Urinary bladder (tissue), 4 donors: ENCODE data around the gene RXRA. TPM values are rescaled to one million over a fixed set of nuclear protein-coding genes. Genes with fewer than 3 reads are reported as not detected.

Experiments used
- DNase-seq: peaks from one replicate; pipeline ENCODE4 v3.0.0-alpha.2; 2015; ENCODE audit errors: extremely low spot score
- H3K27ac ChIP-seq: one replicate; pipeline ENCODE4 v1.5.1; 2013; ENCODE audit warnings: low read depth, mild to moderate bottlenecking, moderate library complexity
- H3K36me3 ChIP-seq: one replicate; pipeline ENCODE4 v1.6.1; 2013; ENCODE audit warnings: mild to moderate bottlenecking, moderate library complexity; ENCODE audit not compliant: insufficient read depth
- H3K4me1 ChIP-seq: one replicate; pipeline ENCODE4 v1.6.1; 2013; ENCODE audit warnings: mild to moderate bottlenecking, moderate library complexity; ENCODE audit not compliant: insufficient read depth
- H3K4me3 ChIP-seq: one replicate; pipeline ENCODE4 v1.5.1; 2013; ENCODE audit warnings: low read depth, low read length
- WGBS: extraction: QIAGEN DNeasy Blood & Tissue Kit; methylation state at CpG from one replicate; pipeline ENCODE4 v1.1.7; 2013; 5-methylcytosine and 5-hydroxymethylcytosine counted together
- polyA plus RNA-seq: library from polyadenylated mRNA; stranded (reverse); fragments of 200-250 nt; gene quantifications from one replicate; pipeline ENCODE4 v1.2.3, GENCODE V29; 2013
- total RNA-seq: library from RNA; depleted of rRNA; stranded (reverse); fragments of >200 nt; gene quantifications from one replicate; pipeline ENCODE4 v1.2.3, GENCODE V29; 2014
- donor health status: healthy with polysubstance abuse.
- donor health status: healthy.

Gene RXRA
- total and polyA plus RNA-seq, 2 donors = 19.7 to 70.6 TPM

- peaks cover 4% of the 10 kb centered on the region for H3K4me1 ChIP-seq
- no peaks in the 10 kb centered on the region for H3K36me3 ChIP-seq
- H3K27ac ChIP-seq = peak overlapping the region; percentile 64
- WGBS = 85% methylated on average over 16 of the region's 16 CpGs
- no peak for DNase-seq
- no peak overlapping the region for H3K4me3 ChIP-seq
Observed at GRCh38 chr9:134358026-134358661, 31.9 kb downstream of the RXRA start.

DNA sequence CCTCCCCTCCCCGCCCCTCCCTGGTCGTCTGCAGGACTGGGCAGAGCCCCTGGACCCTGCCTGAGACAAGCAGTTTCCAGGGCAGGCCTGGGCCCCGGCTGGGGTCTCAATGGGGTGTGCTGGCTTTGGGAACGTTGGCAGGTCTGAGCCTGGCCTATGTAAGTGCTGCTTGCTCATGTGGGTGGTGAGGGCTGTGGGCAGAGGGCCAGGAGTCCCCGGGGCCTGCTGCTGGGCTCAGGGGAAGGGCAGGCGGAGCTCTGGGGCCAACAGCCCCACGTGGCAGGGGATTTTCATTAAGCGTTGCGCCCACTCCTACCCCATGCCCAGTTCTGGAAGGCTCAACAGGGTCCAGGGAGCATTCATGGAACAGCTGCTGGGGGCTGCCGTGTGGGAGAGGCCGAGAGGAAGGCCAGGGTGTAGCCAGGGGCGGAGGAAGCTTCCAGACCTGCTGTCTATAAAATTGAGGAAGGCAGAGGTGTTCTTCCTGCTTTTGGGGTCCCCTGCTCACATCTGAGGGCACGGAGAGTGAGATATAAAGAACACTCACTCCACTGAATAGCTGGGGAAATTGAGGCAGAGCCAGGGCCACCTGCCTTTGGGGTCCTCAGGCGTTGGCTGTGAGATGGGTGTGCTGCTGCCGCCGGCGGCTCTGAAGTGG, 32.5 kb downstream of the RXRA start:
- Histone ChIP-seq H3K4me1 (peaks cover 4% of the 10 kb centered on the region), H3K27ac (peak overlapping the region; percentile 62), H3K36me3 (no peaks in the 10 kb centered on the region), H3K4me3 (no peak overlapping the region)
- no peak for DNase-seq
- 45% methylated on average over 17 of the region's 17 CpGs for WGBS

- peak overlapping the region; percentile 28 for H3K27ac ChIP-seq
Observed at GRCh38 chr9:134359493-134360179, 33.4 kb downstream of the RXRA start.

GRCh38 chr9:134360180-134360759, 34.0 kb downstream of the RXRA start:
- H3K4me1 ChIP-seq = peaks cover 4% of the 10 kb centered on the region
- peak overlapping the region; percentile 28 for H3K27ac ChIP-seq
- no peaks in the 10 kb centered on the region for H3K36me3 ChIP-seq
- WGBS = 87% methylated on average over 30 of the region's 30 CpGs
- no peak overlapping the region for H3K4me3 ChIP-seq
- no peak for DNase-seq

More at GRCh38 chr9:134359493-134360179, 33.4 kb downstream of the RXRA start:
- no peaks in the 10 kb centered on the region for H3K36me3 ChIP-seq
- no peak for DNase-seq
- 87% methylated on average over 23 of the region's 23 CpGs for WGBS
- no peak overlapping the region for H3K4me3 ChIP-seq
- H3K4me1 ChIP-seq = peaks cover 4% of the 10 kb centered on the region

DNA sequence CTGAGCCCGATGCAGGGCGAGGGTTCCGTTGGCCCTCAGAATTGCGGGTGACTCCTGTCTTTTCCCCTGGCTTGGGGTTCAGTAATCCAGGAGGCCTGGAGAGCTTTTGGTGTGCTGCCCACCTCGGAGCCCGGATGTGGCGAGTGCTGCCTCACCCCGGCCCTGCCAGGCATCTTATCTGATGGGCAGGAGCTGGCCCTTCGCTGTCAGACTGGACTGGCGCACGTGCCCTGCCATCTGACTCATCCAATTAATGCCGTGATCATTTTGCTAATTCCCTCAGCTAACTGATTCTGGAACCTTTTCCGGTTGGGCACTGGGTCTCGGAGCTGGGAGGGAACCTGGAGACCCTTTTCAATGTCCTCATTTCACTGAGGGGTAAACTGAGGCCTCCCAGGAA, 34.6 kb downstream of the RXRA start:
- Histone ChIP-seq H3K4me1 (peaks cover 4% of the 10 kb centered on the region), H3K4me3 (no peak overlapping the region), H3K36me3 (no peaks in the 10 kb centered on the region), H3K27ac (peak overlapping the region; percentile 13)
- 69% methylated on average over 14 of the region's 14 CpGs for WGBS
- no peak for DNase-seq

DNA sequence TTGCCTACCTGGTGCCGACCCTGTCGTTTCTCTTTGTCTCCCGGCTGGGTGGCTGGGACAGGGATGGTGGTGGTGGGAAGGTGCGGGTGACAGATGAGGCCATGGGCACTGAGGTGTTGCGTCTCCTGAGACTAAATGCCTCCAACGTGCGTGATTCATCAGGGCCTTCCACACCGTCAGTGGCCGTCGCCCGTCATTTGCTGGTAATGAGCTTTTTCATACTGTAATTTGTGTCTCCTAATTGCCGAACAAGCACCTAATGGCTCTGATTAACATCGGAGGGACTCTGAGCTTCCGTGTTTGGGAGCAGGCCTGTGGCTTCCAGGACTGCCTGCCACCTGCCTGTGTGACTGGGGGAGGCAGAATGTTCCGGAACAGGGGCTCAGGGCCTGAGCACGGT, 35.2 kb downstream of the RXRA start:
- H3K36me3 ChIP-seq = no peaks in the 10 kb centered on the region
- H3K4me1 ChIP-seq = peaks cover 4% of the 10 kb centered on the region
- H3K4me3 ChIP-seq = no peak overlapping the region
- 84% methylated on average over 16 of the region's 16 CpGs for WGBS
- H3K27ac ChIP-seq = peak overlapping the region; percentile 13
- DNase-seq = no peak

DNA sequence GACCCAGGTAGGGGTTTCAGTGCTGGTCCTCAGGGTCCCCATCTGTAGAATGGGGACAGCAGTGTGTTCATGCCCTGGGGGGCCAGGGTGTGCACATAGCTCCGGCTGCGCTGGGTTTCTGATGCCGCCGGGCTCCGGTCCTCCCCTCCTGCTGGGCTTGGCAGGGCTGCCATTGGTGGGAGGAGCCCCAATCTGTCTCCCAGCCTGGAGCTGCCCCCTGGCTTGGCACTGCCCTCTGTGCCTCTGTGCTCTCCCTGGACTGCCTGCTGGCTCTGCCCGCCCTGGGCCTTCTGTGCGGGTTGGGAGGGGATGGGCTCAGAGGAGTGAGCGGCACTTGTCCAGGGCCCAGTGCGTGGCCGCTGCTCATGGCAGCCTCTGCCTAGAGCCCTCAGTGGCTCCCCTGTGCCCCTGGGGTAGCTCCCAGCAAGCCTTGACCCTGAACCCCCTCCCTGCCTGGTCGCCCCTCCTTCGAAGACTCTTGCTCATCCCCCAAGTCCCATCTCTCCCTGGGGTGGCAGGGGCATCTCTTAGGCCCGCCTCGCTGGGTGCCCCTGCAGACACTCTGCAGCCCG, 35.7 kb downstream of the RXRA start:
- Histone ChIP-seq H3K27ac (no peak overlapping the region), H3K4me3 (no peak overlapping the region), H3K36me3 (no peaks in the 10 kb centered on the region), H3K4me1 (peaks cover 4% of the 10 kb centered on the region)
- DNase-seq = no peak
- WGBS = 94% methylated on average over 15 of the region's 15 CpGs

- no peak for DNase-seq
- Histone ChIP-seq H3K36me3 (no peaks in the 10 kb centered on the region), H3K27ac (no peak overlapping the region), H3K4me3 (no peak overlapping the region), H3K4me1 (peaks cover 4% of the 10 kb centered on the region)
- 86% methylated on average over 16 of the region's 16 CpGs for WGBS
Observed at GRCh38 chr9:134363450-134363849, 37.2 kb downstream of the RXRA start.

DNA sequence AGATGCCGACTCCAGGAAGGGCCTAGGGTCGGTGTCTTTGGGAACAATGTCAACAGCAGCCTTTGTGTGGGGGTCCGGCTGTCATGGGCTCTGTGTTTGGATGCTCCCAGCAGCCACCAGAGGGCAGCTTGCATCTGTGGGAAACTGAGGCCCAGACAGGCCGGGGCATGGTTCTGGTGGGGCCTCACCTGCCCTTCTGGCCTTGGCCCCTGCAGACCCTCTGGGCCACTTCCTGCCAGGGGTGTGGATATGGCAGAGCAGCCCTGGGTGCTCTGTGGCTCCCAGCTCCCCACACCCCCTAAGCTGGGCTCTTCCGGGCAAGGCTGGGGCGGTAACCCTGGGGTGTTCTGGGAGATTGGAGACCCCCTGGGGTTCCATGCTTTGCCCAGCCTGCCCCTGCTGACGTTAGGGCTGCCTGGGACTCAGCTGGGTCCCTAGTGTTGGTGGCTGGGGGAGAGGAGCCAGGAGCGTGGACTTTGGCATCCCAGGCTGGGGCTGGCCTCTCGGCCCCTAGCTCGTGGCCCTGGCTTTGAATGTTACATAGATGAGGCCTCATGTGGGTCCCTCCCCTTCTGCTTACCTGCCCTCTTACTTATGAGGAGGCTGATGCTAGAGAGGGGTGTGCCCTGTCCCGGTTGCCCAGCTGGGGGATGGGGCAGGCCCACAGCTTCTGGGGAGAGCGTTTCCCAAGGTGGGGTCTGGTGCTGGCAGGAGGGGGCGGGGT, 38.3 kb downstream of the RXRA start:
- H3K4me3 ChIP-seq = no peak overlapping the region
- no peaks in the 10 kb centered on the region for H3K4me1 ChIP-seq
- H3K27ac ChIP-seq = no peak overlapping the region
- no peak for DNase-seq
- H3K36me3 ChIP-seq = no peaks in the 10 kb centered on the region
- WGBS = 88% methylated on average over 13 of the region's 13 CpGs

DNA sequence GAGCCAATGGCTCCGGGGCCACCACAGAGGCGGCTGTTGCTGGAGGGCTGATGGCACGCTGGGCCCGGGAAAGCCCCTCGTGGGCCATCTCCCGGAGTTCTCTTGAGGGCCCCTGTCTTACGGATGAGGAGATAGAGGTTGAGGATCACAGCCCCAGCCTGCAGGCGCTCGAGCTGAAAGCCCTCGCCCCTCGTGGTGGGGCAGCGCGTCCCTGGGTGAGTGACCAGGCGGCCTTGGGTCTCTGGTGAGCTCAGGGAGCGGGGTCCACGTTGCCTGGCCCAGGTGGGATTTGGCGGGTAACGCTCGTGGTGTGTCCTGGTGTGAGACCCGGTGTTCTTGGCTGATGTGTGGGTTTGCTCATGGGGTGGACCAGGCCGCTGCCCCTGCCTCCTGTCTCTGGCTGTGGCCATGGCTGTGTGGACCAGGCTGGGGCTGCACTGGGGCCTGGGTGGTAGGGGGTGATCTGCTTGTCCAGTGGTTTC, 38.9 kb downstream of the RXRA start:
- peak overlapping the region; percentile 73 for H3K27ac ChIP-seq
- no peak for DNase-seq
- H3K36me3 ChIP-seq = no peaks in the 10 kb centered on the region
- H3K4me1 ChIP-seq = no peaks in the 10 kb centered on the region
- no peak overlapping the region for H3K4me3 ChIP-seq
- 87% methylated on average over 21 of the region's 21 CpGs for WGBS

DNA sequence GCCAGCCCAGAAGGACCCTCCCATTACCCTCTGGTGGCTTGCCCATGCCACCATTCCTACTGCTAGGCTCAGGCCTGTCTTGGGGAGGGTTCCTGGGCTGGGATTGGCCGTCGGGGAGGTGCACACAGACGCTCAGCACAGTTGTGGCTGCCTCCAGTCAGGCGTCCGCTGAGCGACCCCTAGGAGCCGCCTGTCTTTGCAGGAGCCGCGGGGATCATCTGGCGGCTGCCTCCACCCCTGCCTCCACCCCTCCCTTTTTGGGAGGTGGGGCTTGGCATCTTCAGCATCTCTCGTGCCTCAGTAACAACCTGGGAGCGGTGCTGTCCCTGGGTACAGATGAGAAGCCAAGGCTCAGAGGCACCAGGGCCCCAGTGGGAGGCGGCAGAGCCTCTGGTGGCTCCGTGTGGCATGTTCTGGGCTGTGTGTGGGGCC, 39.6 kb downstream of the RXRA start:
- Histone ChIP-seq H3K4me3 (no peak overlapping the region), H3K4me1 (no peaks in the 10 kb centered on the region), H3K36me3 (no peaks in the 10 kb centered on the region), H3K27ac (peak overlapping the region; percentile 73)
- DNase-seq = no peak
- 7% methylated on average over 14 of the region's 14 CpGs for whole genome bisulfite sequencing

DNA sequence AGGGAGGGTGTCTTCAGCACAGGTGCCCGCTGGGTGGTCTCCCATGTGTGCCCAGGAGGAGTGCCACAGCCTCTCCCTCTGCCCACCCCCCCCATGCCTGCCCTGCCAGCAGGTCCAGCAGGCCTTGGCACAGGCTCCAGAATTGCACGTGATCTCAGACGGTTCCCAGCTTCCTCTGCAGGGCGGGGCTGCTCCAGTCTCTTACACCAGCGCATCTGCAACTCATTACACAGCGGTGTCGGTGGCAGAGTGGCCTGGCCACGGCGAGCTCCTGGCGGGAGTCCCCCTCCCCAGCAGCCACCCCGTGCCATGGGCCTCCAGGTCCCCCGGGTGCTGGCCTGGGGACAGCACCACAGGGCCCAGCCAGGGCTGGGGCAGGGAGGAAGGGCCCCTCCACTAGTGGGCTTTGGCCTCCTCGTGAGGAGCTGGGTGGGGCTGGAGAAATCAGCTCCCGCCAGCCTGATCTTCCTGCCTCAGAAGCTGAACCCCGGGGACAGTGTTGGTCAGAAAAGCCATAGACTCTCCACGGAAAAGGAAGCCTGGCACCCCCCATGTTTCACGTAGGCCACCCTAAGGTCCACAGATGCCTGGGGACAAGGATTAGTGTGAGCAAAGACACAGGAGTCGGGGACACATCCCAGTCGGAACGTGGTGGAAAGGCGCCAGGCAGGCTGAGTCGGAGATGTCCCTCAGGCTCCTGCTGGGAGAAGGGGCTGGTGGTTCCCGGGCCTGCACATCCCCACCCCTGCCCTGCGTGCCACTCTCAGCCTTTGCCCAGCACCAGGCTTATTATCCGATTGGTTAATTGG, 40.2 kb downstream of the RXRA start:
- H3K4me3 ChIP-seq = no peak overlapping the region
- no peaks in the 10 kb centered on the region for H3K4me1 ChIP-seq
- WGBS = 16% methylated on average over 25 of the region's 25 CpGs
- peak overlapping the region; percentile 81 for H3K27ac ChIP-seq
- peak; percentile 74 for DNase-seq
- no peaks in the 10 kb centered on the region for H3K36me3 ChIP-seq
